Fibroblast of villous mesenchyme (primary cell): ENCODE data around the gene SGCA. TPM values are rescaled to one million over a fixed set of nuclear protein-coding genes. Genes with fewer than 3 reads are reported as not detected.

Source experiments
- DNase-seq: peaks from one replicate; pipeline ENCODE4 v3.0.0-alpha.2; 2010; ENCODE audit warnings: low read depth
- H3K4me3 ChIP-seq: 2 replicates; pipeline ENCODE4 v1.5.1; 2011; ENCODE audit warnings: low read depth, mild to moderate bottlenecking, low read length
- total RNA-seq: library from RNA; depleted of rRNA; stranded (reverse); fragments of >200 nt; gene quantifications from 2 replicates; pipeline ENCODE4 v1.2.3, GENCODE V29; 2012
- TF ChIP-seq, protein P1 (sequence below): IDR thresholded peaks from 2 replicates; pipeline ENCODE4 v1.5.1; 2012; ENCODE audit warnings: low read depth, mild to moderate bottlenecking, low read length; ENCODE audit not compliant: insufficient read depth

SGCA gene
- total RNA-seq, 1 donor, result not detected

DNA sequence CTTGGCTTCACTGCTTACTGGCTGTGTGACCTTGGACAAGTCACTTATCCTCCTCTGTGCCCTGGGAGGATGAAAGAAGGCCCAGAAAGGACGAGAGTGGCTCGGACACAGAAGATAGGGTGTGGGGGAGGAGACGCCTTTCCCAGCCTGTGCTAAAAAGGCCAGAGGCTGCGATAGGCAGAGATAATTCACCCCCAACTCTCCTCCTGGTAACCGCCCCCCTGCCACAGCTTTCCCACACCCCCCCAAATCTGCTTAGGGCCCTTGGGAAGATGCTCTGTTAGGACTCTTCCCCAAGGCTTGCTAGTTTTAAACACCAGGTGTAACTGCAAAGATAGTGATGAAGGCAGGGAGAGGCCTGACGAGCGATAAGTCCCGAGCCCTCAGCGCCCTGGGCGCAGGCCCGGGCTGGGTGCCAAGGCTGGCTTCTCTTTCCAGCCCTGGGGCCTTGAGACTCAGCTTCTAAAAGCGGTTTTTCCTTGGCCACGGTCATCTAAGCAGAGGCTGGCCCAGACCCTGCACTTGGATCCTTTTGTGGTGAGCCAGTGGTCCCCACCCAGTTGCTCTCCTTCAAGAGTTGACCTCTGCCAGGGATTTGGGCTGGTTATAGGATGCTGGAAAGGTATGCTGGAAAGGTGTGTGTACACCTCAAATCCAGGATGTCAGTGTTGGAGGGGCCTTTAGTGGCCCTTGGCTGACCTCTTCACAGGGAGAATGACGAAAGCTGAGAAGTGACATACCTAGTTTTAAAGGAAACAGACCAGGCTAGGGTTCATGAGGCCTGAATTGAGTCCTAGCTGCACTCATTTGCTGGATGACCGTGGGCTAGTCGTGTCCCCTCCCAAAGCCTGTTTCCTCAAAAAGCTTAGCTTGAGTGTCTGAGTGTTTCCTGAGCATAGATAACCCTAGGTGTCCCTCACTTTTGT lies 11.9 kb upstream of the SGCA start:
- DNase-seq, result no peak
- H3K4me3 ChIP-seq, result no peak overlapping the region
- TF ChIP-seq, protein P1, sequence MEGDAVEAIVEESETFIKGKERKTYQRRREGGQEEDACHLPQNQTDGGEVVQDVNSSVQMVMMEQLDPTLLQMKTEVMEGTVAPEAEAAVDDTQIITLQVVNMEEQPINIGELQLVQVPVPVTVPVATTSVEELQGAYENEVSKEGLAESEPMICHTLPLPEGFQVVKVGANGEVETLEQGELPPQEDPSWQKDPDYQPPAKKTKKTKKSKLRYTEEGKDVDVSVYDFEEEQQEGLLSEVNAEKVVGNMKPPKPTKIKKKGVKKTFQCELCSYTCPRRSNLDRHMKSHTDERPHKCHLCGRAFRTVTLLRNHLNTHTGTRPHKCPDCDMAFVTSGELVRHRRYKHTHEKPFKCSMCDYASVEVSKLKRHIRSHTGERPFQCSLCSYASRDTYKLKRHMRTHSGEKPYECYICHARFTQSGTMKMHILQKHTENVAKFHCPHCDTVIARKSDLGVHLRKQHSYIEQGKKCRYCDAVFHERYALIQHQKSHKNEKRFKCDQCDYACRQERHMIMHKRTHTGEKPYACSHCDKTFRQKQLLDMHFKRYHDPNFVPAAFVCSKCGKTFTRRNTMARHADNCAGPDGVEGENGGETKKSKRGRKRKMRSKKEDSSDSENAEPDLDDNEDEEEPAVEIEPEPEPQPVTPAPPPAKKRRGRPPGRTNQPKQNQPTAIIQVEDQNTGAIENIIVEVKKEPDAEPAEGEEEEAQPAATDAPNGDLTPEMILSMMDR, result no peak

GRCh38 chr17:50154604-50155003 lies 11.2 kb upstream of the SGCA start:
- H3K4me3 ChIP-seq, result no peak overlapping the region
- TF ChIP-seq, protein P1, result no peak
- no peak for DNase-seq

DNA sequence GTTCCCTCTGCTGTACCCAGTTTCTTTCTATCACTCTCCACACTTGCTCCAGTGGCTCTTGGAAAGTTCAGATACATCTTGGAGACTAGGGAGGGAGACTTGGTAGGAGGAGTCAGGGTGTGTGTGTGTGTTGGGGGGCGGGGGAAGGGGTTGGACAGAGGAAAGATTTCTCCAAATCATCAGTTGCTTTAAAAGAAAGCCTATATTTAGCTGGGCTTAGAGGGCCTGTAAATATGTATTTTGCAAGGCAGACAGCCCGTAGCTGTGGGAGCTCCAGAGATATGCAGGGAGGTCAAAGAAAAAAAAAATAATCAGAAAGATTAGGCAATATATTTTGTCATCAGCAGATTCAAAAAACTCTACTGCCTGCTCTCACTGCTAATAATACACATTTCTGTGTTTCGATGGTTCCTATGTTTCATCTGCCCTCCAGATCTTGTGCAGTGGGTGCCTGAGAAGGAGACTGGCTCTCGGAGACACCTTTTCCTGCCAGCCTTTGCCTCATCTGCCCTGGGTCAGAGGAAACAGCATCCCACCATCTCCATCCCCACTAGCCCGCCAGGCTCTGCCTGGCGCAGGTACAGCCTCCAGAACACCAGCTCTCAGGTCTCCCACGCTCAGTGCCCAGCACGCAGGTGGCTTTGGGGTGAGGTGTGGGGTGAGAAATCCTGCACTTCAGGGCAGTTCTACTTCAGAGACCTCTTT lies 10.5 kb upstream of the SGCA start:
- peak; percentile 92 for DNase-seq
- H3K4me3 ChIP-seq, result no peak overlapping the region
- TF ChIP-seq, protein P1, result no peak

GRCh38 chr17:50157891-50158290 lies 7.9 kb upstream of the SGCA start:
- DNase-seq, result no peak
- TF ChIP-seq, protein P1, result no peak
- H3K4me3 ChIP-seq, result no peak overlapping the region

DNA sequence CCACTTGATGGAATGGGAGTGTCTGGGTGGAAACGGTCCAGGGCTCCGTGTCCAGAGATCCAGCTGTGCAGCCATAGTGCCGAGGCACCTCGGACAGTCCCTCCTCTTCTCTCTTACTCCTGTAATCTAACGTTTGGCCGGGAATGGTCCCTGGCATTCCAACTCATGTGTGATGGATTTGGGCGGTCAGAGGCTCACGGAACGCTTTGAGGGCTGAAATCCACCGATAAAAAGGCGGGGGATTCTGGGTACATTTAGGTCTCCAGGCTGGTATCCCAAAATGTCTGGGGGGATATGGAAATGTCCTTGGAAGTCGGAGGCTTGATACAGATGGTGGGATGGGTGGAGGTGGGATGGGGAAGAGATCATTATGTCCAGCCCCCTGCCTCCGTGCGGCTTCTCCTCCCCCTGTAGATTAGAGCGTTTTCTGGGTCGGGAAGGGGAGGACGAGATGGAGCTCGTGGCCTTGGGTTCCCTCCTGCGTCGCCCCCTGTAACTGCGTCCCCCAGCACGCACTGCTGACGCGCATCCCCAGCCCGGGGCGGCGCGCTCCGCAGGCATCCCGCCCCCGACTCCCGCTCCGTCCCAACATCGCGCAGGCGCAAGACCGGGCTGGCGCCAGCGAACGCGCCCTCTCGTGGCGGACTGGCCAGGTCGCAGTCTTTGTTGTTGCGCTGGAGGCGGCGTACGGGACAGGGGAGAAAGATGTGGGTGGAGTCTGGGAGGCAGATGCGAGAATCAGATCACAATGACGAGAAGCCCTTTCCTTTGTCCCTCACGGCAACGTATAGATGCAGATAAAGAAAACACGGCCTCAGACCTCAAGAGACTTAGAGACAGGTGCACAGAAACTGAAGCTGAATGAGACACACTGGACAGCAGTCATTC lies 4.5 kb upstream of the SGCA start:
- H3K4me3 ChIP-seq, result peak overlapping the region; percentile 73
- peak; percentile 87 for DNase-seq
- TF ChIP-seq, protein P1, result peak; percentile 86

DNA sequence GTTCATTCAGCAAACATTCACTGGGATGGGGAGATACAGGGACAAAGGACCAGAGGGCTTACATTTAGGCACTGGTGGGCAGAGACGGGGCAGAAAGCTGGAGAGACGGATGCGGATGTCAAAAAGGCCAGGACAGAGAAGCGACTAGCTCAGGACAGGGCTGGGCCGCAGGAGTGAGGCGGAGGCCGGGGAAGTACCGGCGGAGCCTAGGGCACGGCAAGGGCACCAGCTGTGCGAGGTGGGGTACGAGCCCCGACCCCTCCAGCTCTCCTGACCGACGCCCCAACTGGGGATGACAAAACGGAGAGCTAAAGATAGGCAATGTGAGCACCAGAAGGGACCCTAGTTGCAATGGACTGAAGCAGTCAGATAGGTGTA lies 3.9 kb upstream of the SGCA start:
- no peak for DNase-seq
- TF ChIP-seq, protein P1, result no peak
- no peak overlapping the region for H3K4me3 ChIP-seq
